ENCODE data around the gene ANG.
"Not testable (repeated sequence)": the region's sequence is repeated elsewhere in the genome, so short reads cannot be mapped to it uniquely, and the experiment has no call there.

The ANG gene

GRCh38 chr14:20706657-20707355 is 18.2 kb downstream of the ANG start:
- Histone ChIP-seq H3K4me3 (ENCODE audit: low read depth in 1 of 2, low read length in 2 of 2) (no peak overlapping the region), H3K27ac (ENCODE audit: low read length) (no peak overlapping the region), H3K27me3 (ENCODE audit: low read depth, low read length) (no peaks in the 10 kb centered on the region), H3K9me3 (ENCODE audit: control insufficient read depth in 1 of 2, low read length in 2 of 2) (no peaks in the 10 kb centered on the region), H3K36me3 (ENCODE audit: control insufficient read depth in 1 of 2, insufficient read depth in 2 of 2, low read length in 2 of 2) (no peaks in the 10 kb centered on the region), H3K4me1 (ENCODE audit: control insufficient read depth in 1 of 2, insufficient read depth in 2 of 2, low read length in 2 of 2) (no peaks in the 10 kb centered on the region)

DNA sequence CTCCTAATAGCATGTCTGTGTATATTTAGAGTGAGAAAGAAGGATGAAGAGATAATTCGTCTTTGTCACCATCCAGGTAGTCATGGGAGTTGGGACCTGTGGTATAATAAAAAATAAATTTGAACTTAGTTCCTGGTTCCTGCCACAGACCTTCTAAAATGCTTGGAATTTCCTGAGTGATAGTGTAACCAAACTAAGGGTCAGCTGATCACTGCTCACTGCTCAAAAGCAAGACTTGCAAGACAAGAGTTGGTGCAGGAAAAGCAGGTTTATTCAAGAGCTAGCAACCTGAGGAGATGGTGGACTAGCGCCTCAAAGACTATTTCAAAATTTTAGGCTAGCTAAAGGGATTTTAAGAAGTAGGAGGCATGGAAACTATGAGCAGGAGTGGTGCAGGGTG is 19.1 kb downstream of the ANG start:
- no peaks in the 10 kb centered on the region for H3K4me1 ChIP-seq (ENCODE audit: control insufficient read depth in 1 of 2, insufficient read depth in 2 of 2, low read length in 2 of 2)
- H3K27me3 ChIP-seq (ENCODE audit: low read depth, low read length) = no peaks in the 10 kb centered on the region
- no peak overlapping the region for H3K4me3 ChIP-seq (ENCODE audit: low read depth in 1 of 2, low read length in 2 of 2)
- no peaks in the 10 kb centered on the region for H3K36me3 ChIP-seq (ENCODE audit: control insufficient read depth in 1 of 2, insufficient read depth in 2 of 2, low read length in 2 of 2)
- H3K27ac ChIP-seq (ENCODE audit: low read length) = no peak overlapping the region
- H3K9me3 ChIP-seq (ENCODE audit: control insufficient read depth in 1 of 2, low read length in 2 of 2) = no peaks in the 10 kb centered on the region

DNA sequence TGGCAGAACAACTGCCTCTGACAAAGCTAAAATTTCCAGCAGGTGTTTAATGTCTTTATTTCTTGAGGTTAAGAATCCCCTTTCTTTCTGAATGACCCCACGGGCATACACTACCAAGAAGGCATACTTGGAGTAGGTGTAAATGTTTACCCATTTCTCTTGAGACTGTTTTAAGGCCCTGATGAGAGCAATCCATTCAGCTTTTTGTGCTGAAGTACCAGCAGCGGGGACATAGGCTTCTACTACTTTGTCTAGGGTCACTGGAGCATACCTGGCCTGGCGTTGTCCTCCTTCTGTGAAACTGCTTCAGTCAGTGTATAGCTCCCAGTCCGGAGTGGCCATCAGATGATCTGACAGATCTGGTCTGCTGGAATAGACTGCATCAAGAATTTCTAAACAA is 22.7 kb downstream of the ANG start:
- no peaks in the 10 kb centered on the region for H3K9me3 ChIP-seq (ENCODE audit: control insufficient read depth in 1 of 2, low read length in 2 of 2)
- no peaks in the 10 kb centered on the region for H3K36me3 ChIP-seq (ENCODE audit: control insufficient read depth in 1 of 2, insufficient read depth in 2 of 2, low read length in 2 of 2)
- H3K4me3 ChIP-seq (ENCODE audit: low read depth in 1 of 2, low read length in 2 of 2) = no peak overlapping the region
- no peaks in the 10 kb centered on the region for H3K4me1 ChIP-seq (ENCODE audit: control insufficient read depth in 1 of 2, insufficient read depth in 2 of 2, low read length in 2 of 2)
- no peak overlapping the region for H3K27ac ChIP-seq (ENCODE audit: low read length)
- H3K27me3 ChIP-seq (ENCODE audit: low read depth, low read length) = no peaks in the 10 kb centered on the region

DNA sequence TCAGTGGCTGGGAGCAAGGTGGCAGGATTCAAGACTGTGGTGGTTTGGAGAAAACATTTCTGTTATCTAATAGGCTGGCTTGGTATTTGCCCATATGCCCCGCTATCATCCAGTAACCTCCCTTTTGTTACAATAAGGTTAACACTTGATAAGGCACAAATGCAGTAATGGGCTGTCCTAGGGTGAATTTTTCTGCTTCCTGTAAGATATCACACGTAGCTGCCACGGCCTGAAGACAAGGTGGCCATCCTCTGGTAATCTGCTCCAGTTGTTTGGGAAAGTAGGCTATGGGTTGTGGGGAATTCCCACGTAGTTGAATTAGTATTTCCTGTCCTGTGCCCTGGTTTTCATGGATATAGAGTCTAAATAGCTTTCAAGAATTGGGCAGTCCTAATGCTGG is 23.1 kb downstream of the ANG start:
- Histone ChIP-seq H3K36me3 (ENCODE audit: control insufficient read depth in 1 of 2, insufficient read depth in 2 of 2, low read length in 2 of 2) (no peaks in the 10 kb centered on the region), H3K27ac (ENCODE audit: low read length) (no peak overlapping the region), H3K4me3 (ENCODE audit: low read depth in 1 of 2, low read length in 2 of 2) (no peak overlapping the region), H3K9me3 (ENCODE audit: control insufficient read depth in 1 of 2, low read length in 2 of 2) (no peaks in the 10 kb centered on the region), H3K4me1 (ENCODE audit: control insufficient read depth in 1 of 2, insufficient read depth in 2 of 2, low read length in 2 of 2) (no peaks in the 10 kb centered on the region), H3K27me3 (ENCODE audit: low read depth, low read length) (no peaks in the 10 kb centered on the region)

DNA sequence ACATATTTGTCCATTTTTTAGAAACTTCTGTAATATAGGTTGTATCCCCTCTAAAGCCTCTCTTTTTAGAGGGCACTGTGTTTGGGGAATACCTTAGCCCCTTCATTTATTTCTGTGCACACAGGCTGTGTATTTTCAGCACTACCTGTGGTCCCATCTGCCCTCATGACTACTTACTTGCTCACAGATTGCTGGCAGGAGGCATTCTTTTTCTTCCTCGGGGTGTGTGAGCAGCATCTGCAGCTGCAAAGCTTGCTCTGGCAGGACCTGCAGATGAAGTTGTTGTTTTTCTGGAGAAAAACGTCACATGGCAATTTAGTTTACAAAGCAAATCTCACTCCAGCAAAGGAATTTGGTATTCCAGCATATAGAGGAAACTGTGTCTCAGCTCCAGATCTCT is 24.3 kb downstream of the ANG start:
- no peaks in the 10 kb centered on the region for H3K9me3 ChIP-seq (ENCODE audit: control insufficient read depth in 1 of 2, low read length in 2 of 2)
- H3K4me3 ChIP-seq (ENCODE audit: low read depth in 1 of 2, low read length in 2 of 2) = no peak overlapping the region
- no peak overlapping the region for H3K27ac ChIP-seq (ENCODE audit: low read length)
- no peaks in the 10 kb centered on the region for H3K27me3 ChIP-seq (ENCODE audit: low read depth, low read length)
- no peaks in the 10 kb centered on the region for H3K4me1 ChIP-seq (ENCODE audit: control insufficient read depth in 1 of 2, insufficient read depth in 2 of 2, low read length in 2 of 2)
- no peaks in the 10 kb centered on the region for H3K36me3 ChIP-seq (ENCODE audit: control insufficient read depth in 1 of 2, insufficient read depth in 2 of 2, low read length in 2 of 2)

DNA sequence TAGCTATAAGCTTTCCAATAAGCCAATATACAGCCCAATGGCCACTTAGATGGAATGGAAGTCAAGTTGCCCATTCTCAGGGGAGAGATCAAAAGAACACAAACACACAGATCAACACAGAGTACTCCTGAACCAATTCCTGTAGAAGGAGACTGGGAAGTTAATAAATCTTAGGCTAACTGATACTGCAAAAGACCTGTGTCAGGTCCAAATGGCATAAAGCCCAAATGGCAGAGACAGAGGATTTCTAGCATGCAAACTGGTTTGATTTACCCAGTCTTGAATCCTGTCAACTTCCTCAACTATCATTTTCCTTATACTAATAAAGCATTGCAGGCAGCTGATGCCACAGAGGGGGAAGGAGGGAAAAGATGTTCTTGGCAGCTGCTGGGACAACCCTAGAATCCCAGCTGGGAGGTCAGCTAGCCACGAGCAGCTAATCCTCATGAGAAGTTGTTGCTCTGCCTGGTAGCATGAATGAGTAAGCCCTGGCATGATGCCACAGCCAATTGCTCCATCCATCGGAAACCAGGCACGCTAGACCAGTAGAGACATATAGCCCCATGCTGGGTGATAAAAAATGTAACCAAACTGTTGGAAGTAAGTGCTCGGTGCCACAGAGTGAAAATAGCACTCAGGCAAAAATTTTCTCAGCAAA is 26.2 kb downstream of the ANG start:
- Histone ChIP-seq H3K27me3 (ENCODE audit: low read depth, low read length) (no peaks in the 10 kb centered on the region), H3K4me3 (ENCODE audit: low read depth in 1 of 2, low read length in 2 of 2) (no peak overlapping the region), H3K27ac (ENCODE audit: low read length) (peak overlapping the region; percentile 73), H3K9me3 (ENCODE audit: control insufficient read depth in 1 of 2, low read length in 2 of 2) (no peaks in the 10 kb centered on the region), H3K4me1 (ENCODE audit: control insufficient read depth in 1 of 2, insufficient read depth in 2 of 2, low read length in 2 of 2) (no peaks in the 10 kb centered on the region), H3K36me3 (ENCODE audit: control insufficient read depth in 1 of 2, insufficient read depth in 2 of 2, low read length in 2 of 2) (no peaks in the 10 kb centered on the region)

- H3K9me3 ChIP-seq (ENCODE audit: control insufficient read depth in 1 of 2, low read length in 2 of 2) = no peaks in the 10 kb centered on the region
- H3K4me3 ChIP-seq (ENCODE audit: low read depth in 1 of 2, low read length in 2 of 2) = no peak overlapping the region
- no peaks in the 10 kb centered on the region for H3K4me1 ChIP-seq (ENCODE audit: control insufficient read depth in 1 of 2, insufficient read depth in 2 of 2, low read length in 2 of 2)
- H3K27ac ChIP-seq (ENCODE audit: low read length) = no peak overlapping the region
- H3K36me3 ChIP-seq (ENCODE audit: control insufficient read depth in 1 of 2, insufficient read depth in 2 of 2, low read length in 2 of 2) = no peaks in the 10 kb centered on the region
- peaks cover 1% of the 10 kb centered on the region for H3K27me3 ChIP-seq (ENCODE audit: low read depth, low read length)
Measured at GRCh38 chr14:20719777-20720176, 31.2 kb downstream of the ANG start.

GRCh38 chr14:20720741-20721140 is 32.2 kb downstream of the ANG start:
- Histone ChIP-seq H3K9me3 (ENCODE audit: control insufficient read depth in 1 of 2, low read length in 2 of 2) (no peaks in the 10 kb centered on the region), H3K27ac (ENCODE audit: low read length) (no peak overlapping the region), H3K4me3 (ENCODE audit: low read depth in 1 of 2, low read length in 2 of 2) (no peak overlapping the region), H3K27me3 (ENCODE audit: low read depth, low read length) (peaks cover 4% of the 10 kb centered on the region), H3K36me3 (ENCODE audit: control insufficient read depth in 1 of 2, insufficient read depth in 2 of 2, low read length in 2 of 2) (no peaks in the 10 kb centered on the region), H3K4me1 (ENCODE audit: control insufficient read depth in 1 of 2, insufficient read depth in 2 of 2, low read length in 2 of 2) (no peaks in the 10 kb centered on the region)

GRCh38 chr14:20722016-20722415 is 33.5 kb downstream of the ANG start:
- no peak overlapping the region for H3K4me3 ChIP-seq (ENCODE audit: low read depth in 1 of 2, low read length in 2 of 2)
- no peak overlapping the region for H3K27ac ChIP-seq (ENCODE audit: low read length)
- no peaks in the 10 kb centered on the region for H3K4me1 ChIP-seq (ENCODE audit: control insufficient read depth in 1 of 2, insufficient read depth in 2 of 2, low read length in 2 of 2)

GRCh38 chr14:20723488-20723887 is 34.9 kb downstream of the ANG start:
- Histone ChIP-seq H3K36me3 (ENCODE audit: control insufficient read depth in 1 of 2, insufficient read depth in 2 of 2, low read length in 2 of 2) (no peaks in the 10 kb centered on the region), H3K4me3 (ENCODE audit: low read depth in 1 of 2, low read length in 2 of 2) (peak overlapping the region; percentile 20 to 21), H3K9me3 (ENCODE audit: control insufficient read depth in 1 of 2, low read length in 2 of 2) (no peaks in the 10 kb centered on the region), H3K4me1 (ENCODE audit: control insufficient read depth in 1 of 2, insufficient read depth in 2 of 2, low read length in 2 of 2) (no peaks in the 10 kb centered on the region), H3K27me3 (ENCODE audit: low read depth, low read length) (peaks cover 4% of the 10 kb centered on the region), H3K27ac (ENCODE audit: low read length) (no peak overlapping the region)

More at GRCh38 chr14:20722016-20722415, 33.5 kb downstream of the ANG start:
- Histone ChIP-seq H3K36me3 (ENCODE audit: control insufficient read depth in 1 of 2, insufficient read depth in 2 of 2, low read length in 2 of 2) (no peaks in the 10 kb centered on the region), H3K27me3 (ENCODE audit: low read depth, low read length) (peaks cover 4% of the 10 kb centered on the region), H3K9me3 (ENCODE audit: control insufficient read depth in 1 of 2, low read length in 2 of 2) (no peaks in the 10 kb centered on the region)

DNA sequence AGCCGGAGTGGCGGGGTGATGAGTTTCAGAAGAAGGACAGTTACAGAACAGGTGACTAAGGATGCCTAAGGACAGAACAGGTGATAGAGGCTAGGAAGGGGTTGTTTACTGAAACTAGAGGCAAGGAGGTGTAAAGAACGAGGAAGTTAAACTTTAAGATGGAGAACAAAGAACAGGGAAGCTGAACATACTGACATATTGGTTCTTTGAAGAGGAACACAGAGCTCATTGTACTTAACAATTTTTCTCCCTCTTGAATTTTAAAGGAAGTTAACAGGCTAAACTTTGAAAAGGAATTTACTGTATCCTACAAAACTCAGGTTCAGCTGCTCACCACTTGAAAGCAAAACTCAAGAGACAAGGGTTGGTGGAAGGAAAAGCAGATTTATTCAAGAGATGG is 37.6 kb downstream of the ANG start:
- H3K4me3 ChIP-seq (ENCODE audit: low read depth in 1 of 2, low read length in 2 of 2); H3K36me3 ChIP-seq (ENCODE audit: control insufficient read depth in 1 of 2, insufficient read depth in 2 of 2, low read length in 2 of 2); H3K27me3 ChIP-seq (ENCODE audit: low read depth, low read length); H3K9me3 ChIP-seq (ENCODE audit: control insufficient read depth in 1 of 2, low read length in 2 of 2); H3K4me1 ChIP-seq (ENCODE audit: control insufficient read depth in 1 of 2, insufficient read depth in 2 of 2, low read length in 2 of 2): not testable (repeated sequence)
- peak overlapping the region; percentile 3 for H3K27ac ChIP-seq (ENCODE audit: low read length)

GRCh38 chr14:20726531-20726930 is 38.0 kb downstream of the ANG start:
- H3K27me3 ChIP-seq (ENCODE audit: low read depth, low read length) = peaks cover 4% of the 10 kb centered on the region
- no peaks in the 10 kb centered on the region for H3K9me3 ChIP-seq (ENCODE audit: control insufficient read depth in 1 of 2, low read length in 2 of 2)
- H3K36me3 ChIP-seq (ENCODE audit: control insufficient read depth in 1 of 2, insufficient read depth in 2 of 2, low read length in 2 of 2) = no peaks in the 10 kb centered on the region
- no peaks in the 10 kb centered on the region for H3K4me1 ChIP-seq (ENCODE audit: control insufficient read depth in 1 of 2, insufficient read depth in 2 of 2, low read length in 2 of 2)
- H3K27ac ChIP-seq (ENCODE audit: low read length) = peak overlapping the region; percentile 3
- no peak overlapping the region for H3K4me3 ChIP-seq (ENCODE audit: low read depth in 1 of 2, low read length in 2 of 2)

Measured in muscle layer of duodenum (tissue), 2 donors.